ENCODE results near the gene ZNF888. TPM values are rescaled to one million over a fixed set of nuclear protein-coding genes. Genes with fewer than 3 reads are reported as not detected.
A peak's percentile ranks its signal among the peaks of the same experiment; 100 is the strongest.
"Not testable (repeated sequence)": the region's sequence is repeated elsewhere in the genome, so short reads cannot be mapped to it uniquely, and the experiment has no call there.

The ZNF888 gene
- total and polyA plus RNA-seq, 9 donors = 1.9 to 4.2 (median 3.1) TPM

- H3K9me3 ChIP-seq (replicated peaks; ENCODE audit: control insufficient read depth, low read depth, low read length); H3K36me3 ChIP-seq (ENCODE audit: control insufficient read depth, insufficient read depth, low read length); DNase-seq; H3K27me3 ChIP-seq (ENCODE audit: control insufficient read depth, insufficient read depth, low read length): not testable (repeated sequence)
- H3K4me3 ChIP-seq (ENCODE audit: low read length) = peak overlapping the region; percentile 89
- WGBS (ENCODE audit: insufficient coverage) = 12% methylated on average over 2 of the region's 2 CpGs
- peak overlapping the region; percentile 86 for H3K27ac ChIP-seq (ENCODE audit: low read length)
- H3K4me1 ChIP-seq (ENCODE audit: control insufficient read depth, insufficient read depth, low read length) = peaks cover 17% of the 10 kb centered on the region
Observed at GRCh38 chr19:52941523-52941922, 18.3 kb upstream of the ZNF888 start.

- peaks cover 11% of the 10 kb centered on the region for H3K4me1 ChIP-seq (ENCODE audit: control insufficient read depth, insufficient read depth, low read length)
- H3K36me3 ChIP-seq (ENCODE audit: control insufficient read depth, insufficient read depth, low read length); DNase-seq; H3K27ac ChIP-seq (ENCODE audit: low read length); H3K27me3 ChIP-seq (ENCODE audit: control insufficient read depth, insufficient read depth, low read length); H3K9me3 ChIP-seq (replicated peaks; ENCODE audit: control insufficient read depth, low read depth, low read length); H3K4me3 ChIP-seq (ENCODE audit: low read length): not testable (repeated sequence)
- 77% methylated on average over 3 of the region's 5 CpGs for WGBS (ENCODE audit: insufficient coverage)
Observed at GRCh38 chr19:52940905-52941304, 17.7 kb upstream of the ZNF888 start.

GRCh38 chr19:52938761-52939160 lies 15.5 kb upstream of the ZNF888 start:
- no peak for DNase-seq
- Histone ChIP-seq H3K4me3 (ENCODE audit: low read length) (no peak overlapping the region), H3K4me1 (ENCODE audit: control insufficient read depth, insufficient read depth, low read length) (peaks cover 8% of the 10 kb centered on the region), H3K9me3 (replicated peaks; ENCODE audit: control insufficient read depth, low read depth, low read length) (no peaks in the 10 kb centered on the region), H3K27me3 (ENCODE audit: control insufficient read depth, insufficient read depth, low read length) (no peaks in the 10 kb centered on the region), H3K36me3 (ENCODE audit: control insufficient read depth, insufficient read depth, low read length) (no peaks in the 10 kb centered on the region), H3K27ac (ENCODE audit: low read length) (no peak overlapping the region)
- no CpG with 5 or more reads among the region's 5 CpGs for WGBS (ENCODE audit: insufficient coverage)

GRCh38 chr19:52936954-52937325 lies 13.7 kb upstream of the ZNF888 start:
- no peak overlapping the region for H3K27ac ChIP-seq (ENCODE audit: low read length)
- no peak for DNase-seq
- no CpG with 5 or more reads among the region's 7 CpGs for WGBS (ENCODE audit: insufficient coverage)

GRCh38 chr19:52936151-52936953 lies 13.1 kb upstream of the ZNF888 start:
- Histone ChIP-seq H3K27me3 (ENCODE audit: control insufficient read depth, insufficient read depth, low read length) (no peaks in the 10 kb centered on the region), H3K36me3 (ENCODE audit: control insufficient read depth, insufficient read depth, low read length) (no peaks in the 10 kb centered on the region), H3K4me1 (ENCODE audit: control insufficient read depth, insufficient read depth, low read length) (no peaks in the 10 kb centered on the region), H3K9me3 (replicated peaks; ENCODE audit: control insufficient read depth, low read depth, low read length) (no peaks in the 10 kb centered on the region), H3K4me3 (ENCODE audit: low read length) (no peak overlapping the region), H3K27ac (ENCODE audit: low read length) (no peak overlapping the region)
- WGBS (ENCODE audit: insufficient coverage) = 47% methylated on average over 6 of the region's 12 CpGs
- DNase-seq = peak; percentile 15

More at GRCh38 chr19:52936954-52937325, 13.7 kb upstream of the ZNF888 start:
- Histone ChIP-seq H3K27me3 (ENCODE audit: control insufficient read depth, insufficient read depth, low read length) (no peaks in the 10 kb centered on the region), H3K4me1 (ENCODE audit: control insufficient read depth, insufficient read depth, low read length) (no peaks in the 10 kb centered on the region), H3K9me3 (replicated peaks; ENCODE audit: control insufficient read depth, low read depth, low read length) (no peaks in the 10 kb centered on the region), H3K36me3 (ENCODE audit: control insufficient read depth, insufficient read depth, low read length) (no peaks in the 10 kb centered on the region), H3K4me3 (ENCODE audit: low read length) (no peak overlapping the region)

- Histone ChIP-seq H3K4me1 (ENCODE audit: control insufficient read depth, insufficient read depth, low read length) (no peaks in the 10 kb centered on the region), H3K4me3 (ENCODE audit: low read length) (no peak overlapping the region), H3K27me3 (ENCODE audit: control insufficient read depth, insufficient read depth, low read length) (no peaks in the 10 kb centered on the region), H3K9me3 (replicated peaks; ENCODE audit: control insufficient read depth, low read depth, low read length) (no peaks in the 10 kb centered on the region), H3K36me3 (ENCODE audit: control insufficient read depth, insufficient read depth, low read length) (no peaks in the 10 kb centered on the region), H3K27ac (ENCODE audit: low read length) (no peak overlapping the region)
- WGBS (ENCODE audit: insufficient coverage) = 100% methylated on average over 1 of the region's 8 CpGs
- no peak for DNase-seq
Observed at GRCh38 chr19:52935434-52935833, 12.2 kb upstream of the ZNF888 start.

GRCh38 chr19:52924641-52925040 lies 1.4 kb upstream of the ZNF888 start:
- not testable (repeated sequence) for DNase-seq; H3K36me3 ChIP-seq (ENCODE audit: control insufficient read depth, insufficient read depth, low read length); H3K4me3 ChIP-seq (ENCODE audit: low read length); H3K27me3 ChIP-seq (ENCODE audit: control insufficient read depth, insufficient read depth, low read length); H3K4me1 ChIP-seq (ENCODE audit: control insufficient read depth, insufficient read depth, low read length); H3K9me3 ChIP-seq (replicated peaks; ENCODE audit: control insufficient read depth, low read depth, low read length); H3K27ac ChIP-seq (ENCODE audit: low read length)
- 100% methylated on average over 3 of the region's 9 CpGs for WGBS (ENCODE audit: insufficient coverage)

GRCh38 chr19:52923778-52924593 lies 758 bp upstream of the ZNF888 start:
- Histone ChIP-seq H3K4me3 (ENCODE audit: low read length) (peak overlapping the region; percentile 84), H3K27me3 (ENCODE audit: control insufficient read depth, insufficient read depth, low read length) (no peaks in the 10 kb centered on the region), H3K4me1 (ENCODE audit: control insufficient read depth, insufficient read depth, low read length) (peaks cover 5% of the 10 kb centered on the region), H3K27ac (ENCODE audit: low read length) (peak overlapping the region; percentile 53), H3K36me3 (ENCODE audit: control insufficient read depth, insufficient read depth, low read length) (no peaks in the 10 kb centered on the region), H3K9me3 (replicated peaks; ENCODE audit: control insufficient read depth, low read depth, low read length) (no peaks in the 10 kb centered on the region)
- 43% methylated on average over 4 of the region's 18 CpGs for WGBS (ENCODE audit: insufficient coverage)
- DNase-seq = peak; percentile 48

- Histone ChIP-seq H3K9me3 (replicated peaks; ENCODE audit: control insufficient read depth, low read depth, low read length) (no peaks in the 10 kb centered on the region), H3K27me3 (ENCODE audit: control insufficient read depth, insufficient read depth, low read length) (no peaks in the 10 kb centered on the region), H3K27ac (ENCODE audit: low read length) (no peak overlapping the region), H3K4me1 (ENCODE audit: control insufficient read depth, insufficient read depth, low read length) (peaks cover 2% of the 10 kb centered on the region), H3K36me3 (ENCODE audit: control insufficient read depth, insufficient read depth, low read length) (peaks cover 8% of the 10 kb centered on the region), H3K4me3 (ENCODE audit: low read length) (no peak overlapping the region)
- WGBS (ENCODE audit: insufficient coverage) = 83% methylated on average over 1 of the region's 5 CpGs
- no peak for DNase-seq
Observed at GRCh38 chr19:52917531-52917930, 5.7 kb downstream of the ZNF888 start.

- Histone ChIP-seq H3K27ac (ENCODE audit: low read length) (no peak overlapping the region), H3K4me1 (ENCODE audit: control insufficient read depth, insufficient read depth, low read length) (no peaks in the 10 kb centered on the region), H3K9me3 (replicated peaks; ENCODE audit: control insufficient read depth, low read depth, low read length) (no peaks in the 10 kb centered on the region), H3K36me3 (ENCODE audit: control insufficient read depth, insufficient read depth, low read length) (peaks cover 9% of the 10 kb centered on the region), H3K27me3 (ENCODE audit: control insufficient read depth, insufficient read depth, low read length) (no peaks in the 10 kb centered on the region), H3K4me3 (ENCODE audit: low read length) (no peak overlapping the region)
- no peak for DNase-seq
- 86% methylated on average over 1 of the region's 1 CpG for WGBS (ENCODE audit: insufficient coverage)
Observed at GRCh38 chr19:52910648-52911047, 12.6 kb downstream of the ZNF888 start.

All from muscle of leg (tissue), 11 donors.